ENCODE results near the gene C10orf143. TPM values are rescaled to one million over a fixed set of nuclear protein-coding genes. Genes with fewer than 3 reads are reported as not detected.

The C10orf143 gene
- polyA plus RNA-seq, 2 of the 4 experiments (the other 2 are of a cell fraction), result 1.2 to 1.6 TPM

- ATAC-seq (no peak), FAIRE-seq (no peak), DNase-seq (ENCODE audit: low read depth in 1 of 2, low spot score in 1 of 2) (no peak)
- no peaks in the 10 kb centered on the region for H3K4me1 ChIP-seq
- ChIA-PET CTCF (interaction anchor here (0.6 to 2.2 kb wide), 4 partner anchors 11 to 736 kb away, joined by 3 to 5 read pairs (median 4); partner anchors contain the start of gene C10orf143), POLR2A (interaction anchor here (0.7 kb wide), 1 partner anchor 69 kb away, joined by 4 read pairs; no protein-coding TSS in a partner anchor)
- no peak overlapping the region for H3K27ac ChIP-seq
- no peak overlapping the region for H3K4me3 ChIP-seq
- H3K4me2 ChIP-seq, result no peak overlapping the region
- H3K9me3 ChIP-seq, result no peaks in the 10 kb centered on the region
- TF ChIP-seq RARB (CRISPR knock-in tag; IDR thresholded peaks at IDR 0.05) (no peak), USF2 (IDR thresholded peaks at IDR 0.05) (no peak), HOXA7 (CRISPR knock-in tag; IDR thresholded peaks at IDR 0.05) (no peak), MAX (IDR thresholded peaks at IDR 0.05) (no peak), E2F6 (IDR thresholded peaks at IDR 0.05; ENCODE audit: borderline replicate concordance, low read depth) (no peak), TP53 (CRISPR knock-in tag; IDR thresholded peaks at IDR 0.05) (no peak), HDAC2 (IDR thresholded peaks at IDR 0.05) (no peak), NR3C1 (IDR thresholded peaks at IDR 0.05) (no peak), NFE2L2 (conservative IDR thresholded peaks at IDR 0.05; ENCODE audit: low read length) (no peak), CTCF (IDR thresholded peaks at IDR 0.05) (no peak), MYC (IDR thresholded peaks at IDR 0.05; ENCODE audit: borderline replicate concordance, low read length) (no peak), ZSCAN20 (CRISPR knock-in tag; IDR thresholded peaks at IDR 0.05) (no peak), CBX2 (IDR thresholded peaks at IDR 0.05; ENCODE audit: borderline replicate concordance, low read depth) (no peak), HMGXB4 (CRISPR knock-in tag; IDR thresholded peaks at IDR 0.05; ENCODE audit: borderline replicate concordance) (no peak), RCOR1 (IDR thresholded peaks at IDR 0.05; ENCODE audit: low read depth, low read length) (no peak), EHF (CRISPR knock-in tag; IDR thresholded peaks at IDR 0.05) (no peak), CHD4 (IDR thresholded peaks at IDR 0.05; ENCODE audit: borderline replicate concordance) (no peak), BHLHE40 (IDR thresholded peaks at IDR 0.05; ENCODE audit: low read depth, low read length) (no peak), NPAS2 (CRISPR knock-in tag; IDR thresholded peaks at IDR 0.05; ENCODE audit: borderline replicate concordance) (no peak)
- 37% methylated on average over 11 of the region's 12 CpGs for WGBS (ENCODE audit: missing lambda C conversion rate)
These were observed 69.8 kb downstream of the C10orf143 start for GRCh38 chr10:130040817-130041330.

GRCh38 chr10:130040351-130040750 lies 70.3 kb downstream of the C10orf143 start:
- WGBS (ENCODE audit: missing lambda C conversion rate), result 42% methylated on average over 11 of the region's 11 CpGs
- Histone ChIP-seq H3K4me1 (no peaks in the 10 kb centered on the region), H3K9me3 (no peaks in the 10 kb centered on the region), H3K27ac (no peak overlapping the region), H3K4me2 (no peak overlapping the region), H3K4me3 (no peak overlapping the region)
- CTCF ChIA-PET, result interaction anchor here (0.6 to 2.2 kb wide), 4 partner anchors 12 to 736 kb away, joined by 3 to 5 read pairs (median 4); partner anchors contain the start of gene C10orf143
- POLR2A ChIA-PET, result interaction anchor here (0.7 kb wide), 1 partner anchor 70 kb away, joined by 4 read pairs; no protein-coding TSS in a partner anchor
- FAIRE-seq (no peak), ATAC-seq (no peak), DNase-seq (ENCODE audit: low read depth in 1 of 2, low spot score in 1 of 2) (no peak)
- TF ChIP-seq CTCF (IDR thresholded peaks at IDR 0.05) (no peak), BHLHE40 (IDR thresholded peaks at IDR 0.05; ENCODE audit: low read depth, low read length) (no peak), POLR2A (IDR thresholded peaks at IDR 0.05; ENCODE audit: low read length) (no peak), ZSCAN20 (CRISPR knock-in tag; IDR thresholded peaks at IDR 0.05) (no peak), KDM5A (IDR thresholded peaks at IDR 0.05) (no peak), ELK1 (IDR thresholded peaks at IDR 0.05; ENCODE audit: low read depth, low read length) (no peak), RNF2 (IDR thresholded peaks at IDR 0.05; ENCODE audit: borderline replicate concordance, low read depth) (no peak), TP53 (CRISPR knock-in tag; IDR thresholded peaks at IDR 0.05) (no peak), RFX5 (IDR thresholded peaks at IDR 0.05) (no peak), PHF8 (IDR thresholded peaks at IDR 0.05; ENCODE audit: borderline replicate concordance, low read depth) (no peak), HEYL (CRISPR knock-in tag; IDR thresholded peaks at IDR 0.05) (no peak), ZC3H11A (IDR thresholded peaks at IDR 0.05) (no peak), MAZ (IDR thresholded peaks at IDR 0.05; ENCODE audit: borderline replicate concordance, low read depth, low read length) (no peak), EHMT2 (IDR thresholded peaks at IDR 0.05; ENCODE audit: low read depth) (no peak)
